Activated naive CD4-positive, alpha-beta T cell treated with anti-CD3 and anti-CD28 coated beads for 36 hours (primary cell): Measurements from ENCODE around the gene NRXN3. TPM values are rescaled to one million over a fixed set of nuclear protein-coding genes. Genes with fewer than 3 reads are reported as not detected.

Experiments used
- CTCF ChIA-PET: fragments of 350-600 bp; sonication (Branson Sonifier 250); formaldehyde crosslinking; loops from one replicate; lab custom pipeline; 2021; ENCODE audit warnings: antibody characterized with exemption; lab: Charles Lee
- DNase-seq: peaks from one replicate; pipeline ENCODE4 v3.0.0-alpha.2; 2020
- H3K27ac Mint-ChIP-seq: one replicate; pipeline ENCODE4 v1.8.0; 2021; ENCODE audit warnings: mild to moderate bottlenecking, mixed read lengths
- H3K27me3 Mint-ChIP-seq: one replicate; pipeline ENCODE4 v1.8.0; 2021; ENCODE audit warnings: low read depth, mixed read lengths
- H3K36me3 Mint-ChIP-seq: one replicate; pipeline ENCODE4 v1.8.0; 2021; ENCODE audit warnings: low read depth, mixed read lengths
- H3K4me1 Mint-ChIP-seq: one replicate; pipeline ENCODE4 v1.8.0; 2021; ENCODE audit warnings: low read depth, mixed read lengths
- H3K4me3 Mint-ChIP-seq: one replicate; pipeline ENCODE4 v1.8.0; 2021; ENCODE audit warnings: mild to moderate bottlenecking, moderate library complexity, mixed read lengths
- H3K9me3 Mint-ChIP-seq: one replicate; pipeline ENCODE4 v1.8.0; 2021; ENCODE audit warnings: mixed read lengths
- intact Hi-C: fragments of 100-400 bp; cut with micrococcal nuclease; formaldehyde crosslinking; loops from one replicate; pipeline ENCODE4 v1.15.1; 2023
- total RNA-seq, 2 experiments: library from RNA; stranded (reverse); gene quantifications; one replicate each; pipeline ENCODE4 v1.2.3, GENCODE V29; 2021

The NRXN3 gene
- total RNA-seq, 2 experiments from 2014 or later: not detected

- Mint-ChIP-seq H3K9me3 (no peaks in the 10 kb centered on the region), H3K27me3 (peaks cover 7% of the 10 kb centered on the region), H3K4me1 (no peaks in the 10 kb centered on the region), H3K4me3 (no peak overlapping the region), H3K36me3 (no peaks in the 10 kb centered on the region), H3K27ac (no peak overlapping the region)
- CTCF ChIA-PET: no interaction called here
- DNase-seq: no peak
- intact Hi-C loops: no loop called here
Measured at GRCh38 chr14:78705989-78706388, 535.8 kb downstream of the NRXN3 start.

GRCh38 chr14:78709795-78710557, 539.8 kb downstream of the NRXN3 start:
- Mint-ChIP-seq H3K4me3 (no peak overlapping the region), H3K36me3 (no peaks in the 10 kb centered on the region), H3K27me3 (peaks cover 6% of the 10 kb centered on the region), H3K4me1 (no peaks in the 10 kb centered on the region), H3K9me3 (peaks cover 1% of the 10 kb centered on the region), H3K27ac (no peak overlapping the region)
- DNase-seq: no peak
- CTCF ChIA-PET: no interaction called here
- intact Hi-C loops: no loop called here

GRCh38 chr14:78710963-78711362, 540.8 kb downstream of the NRXN3 start:
- Mint-ChIP-seq H3K27ac (no peak overlapping the region), H3K9me3 (peaks cover 1% of the 10 kb centered on the region), H3K27me3 (peaks cover 6% of the 10 kb centered on the region), H3K4me3 (no peak overlapping the region), H3K4me1 (no peaks in the 10 kb centered on the region), H3K36me3 (no peaks in the 10 kb centered on the region)
- CTCF ChIA-PET: no interaction called here
- intact Hi-C loops: no loop called here
- DNase-seq: no peak

- H3K4me3 Mint-ChIP-seq: no peak overlapping the region
- CTCF ChIA-PET: no interaction called here
- H3K27ac Mint-ChIP-seq: no peak overlapping the region
- intact Hi-C loops: no loop called here
- no peaks in the 10 kb centered on the region for H3K36me3 Mint-ChIP-seq
- peaks cover 2% of the 10 kb centered on the region for H3K27me3 Mint-ChIP-seq
- no peak for DNase-seq
- peaks cover 1% of the 10 kb centered on the region for H3K9me3 Mint-ChIP-seq
- H3K4me1 Mint-ChIP-seq: no peaks in the 10 kb centered on the region
Measured at GRCh38 chr14:78713716-78714115, 543.5 kb downstream of the NRXN3 start.

- CTCF ChIA-PET: no interaction called here
- Mint-ChIP-seq H3K27ac (no peak overlapping the region), H3K27me3 (peaks cover 2% of the 10 kb centered on the region), H3K4me1 (no peaks in the 10 kb centered on the region), H3K4me3 (no peak overlapping the region), H3K9me3 (peaks cover 1% of the 10 kb centered on the region), H3K36me3 (no peaks in the 10 kb centered on the region)
- intact Hi-C loops: no loop called here
- DNase-seq: no peak
Measured at GRCh38 chr14:78714711-78715110, 544.5 kb downstream of the NRXN3 start.

- CTCF ChIA-PET: interaction anchor here (0.5 kb wide), 1 partner anchor 92 kb away, joined by 3 read pairs; no protein-coding TSS in a partner anchor
- intact Hi-C loops: no loop called here
- Mint-ChIP-seq H3K27me3 (no peaks in the 10 kb centered on the region), H3K36me3 (no peaks in the 10 kb centered on the region), H3K4me1 (no peaks in the 10 kb centered on the region), H3K9me3 (no peaks in the 10 kb centered on the region), H3K4me3 (no peak overlapping the region), H3K27ac (no peak overlapping the region)
- no peak for DNase-seq
Measured at GRCh38 chr14:78721756-78722480, 551.7 kb downstream of the NRXN3 start.

GRCh38 chr14:78725086-78725485, 554.9 kb downstream of the NRXN3 start:
- no peaks in the 10 kb centered on the region for H3K9me3 Mint-ChIP-seq
- no peak for DNase-seq
- no peak overlapping the region for H3K27ac Mint-ChIP-seq
- CTCF ChIA-PET: no interaction called here
- H3K36me3 Mint-ChIP-seq: no peaks in the 10 kb centered on the region
- no peaks in the 10 kb centered on the region for H3K4me1 Mint-ChIP-seq
- H3K4me3 Mint-ChIP-seq: no peak overlapping the region
- no peaks in the 10 kb centered on the region for H3K27me3 Mint-ChIP-seq
- intact Hi-C loops: no loop called here

- no peaks in the 10 kb centered on the region for H3K4me1 Mint-ChIP-seq
- H3K4me3 Mint-ChIP-seq: no peak overlapping the region
- no peaks in the 10 kb centered on the region for H3K9me3 Mint-ChIP-seq
- no peak for DNase-seq
- H3K27me3 Mint-ChIP-seq: no peaks in the 10 kb centered on the region
- intact Hi-C loops: no loop called here
- H3K36me3 Mint-ChIP-seq: no peaks in the 10 kb centered on the region
- CTCF ChIA-PET: interaction anchor here (0.7 kb wide), 1 partner anchor 153 kb away, joined by 3 read pairs; no protein-coding TSS in a partner anchor
- no peak overlapping the region for H3K27ac Mint-ChIP-seq
Measured at GRCh38 chr14:78737116-78737515, 566.9 kb downstream of the NRXN3 start.

- H3K4me1 Mint-ChIP-seq: no peaks in the 10 kb centered on the region
- no peak overlapping the region for H3K27ac Mint-ChIP-seq
- H3K9me3 Mint-ChIP-seq: no peaks in the 10 kb centered on the region
- no peak overlapping the region for H3K4me3 Mint-ChIP-seq
- H3K27me3 Mint-ChIP-seq: no peaks in the 10 kb centered on the region
- no peaks in the 10 kb centered on the region for H3K36me3 Mint-ChIP-seq
- intact Hi-C loops: no loop called here
- DNase-seq: no peak
- CTCF ChIA-PET: interaction anchor here (0.7 kb wide), 1 partner anchor 153 kb away, joined by 3 read pairs; no protein-coding TSS in a partner anchor
Measured at GRCh38 chr14:78737601-78738000, 567.4 kb downstream of the NRXN3 start.

GRCh38 chr14:78746086-78746595, 576.0 kb downstream of the NRXN3 start:
- Mint-ChIP-seq H3K4me1 (no peaks in the 10 kb centered on the region), H3K36me3 (no peaks in the 10 kb centered on the region), H3K9me3 (no peaks in the 10 kb centered on the region), H3K27me3 (no peaks in the 10 kb centered on the region), H3K4me3 (no peak overlapping the region), H3K27ac (no peak overlapping the region)
- CTCF ChIA-PET: no interaction called here
- intact Hi-C loops: no loop called here
- no peak for DNase-seq

- Mint-ChIP-seq H3K36me3 (no peaks in the 10 kb centered on the region), H3K9me3 (no peaks in the 10 kb centered on the region), H3K4me3 (no peak overlapping the region), H3K4me1 (no peaks in the 10 kb centered on the region), H3K27me3 (no peaks in the 10 kb centered on the region), H3K27ac (no peak overlapping the region)
- CTCF ChIA-PET: no interaction called here
- intact Hi-C loops: no loop called here
- DNase-seq: no peak
Measured at GRCh38 chr14:78747813-78748212, 577.6 kb downstream of the NRXN3 start.

GRCh38 chr14:78752518-78753188, 582.5 kb downstream of the NRXN3 start:
- H3K4me3 Mint-ChIP-seq: no peak overlapping the region
- DNase-seq: no peak
- no peaks in the 10 kb centered on the region for H3K36me3 Mint-ChIP-seq
- no peaks in the 10 kb centered on the region for H3K4me1 Mint-ChIP-seq
- intact Hi-C loops: no loop called here
- H3K27ac Mint-ChIP-seq: no peak overlapping the region
- H3K9me3 Mint-ChIP-seq: no peaks in the 10 kb centered on the region
- H3K27me3 Mint-ChIP-seq: no peaks in the 10 kb centered on the region
- CTCF ChIA-PET: no interaction called here
